Limb (tissue), 2 donors: ENCODE results near the gene WIZ.
"Not testable (repeated sequence)": the region's sequence is repeated elsewhere in the genome, so short reads cannot be mapped to it uniquely, and the experiment has no call there.

ENCODE experiments used
- DNase-seq, 2 donors: peaks; one replicate each; pipeline ENCODE4 v3.0.0-alpha.2; 2016; ENCODE audit errors: extremely low spot score in 2 of 2

WIZ gene

DNA sequence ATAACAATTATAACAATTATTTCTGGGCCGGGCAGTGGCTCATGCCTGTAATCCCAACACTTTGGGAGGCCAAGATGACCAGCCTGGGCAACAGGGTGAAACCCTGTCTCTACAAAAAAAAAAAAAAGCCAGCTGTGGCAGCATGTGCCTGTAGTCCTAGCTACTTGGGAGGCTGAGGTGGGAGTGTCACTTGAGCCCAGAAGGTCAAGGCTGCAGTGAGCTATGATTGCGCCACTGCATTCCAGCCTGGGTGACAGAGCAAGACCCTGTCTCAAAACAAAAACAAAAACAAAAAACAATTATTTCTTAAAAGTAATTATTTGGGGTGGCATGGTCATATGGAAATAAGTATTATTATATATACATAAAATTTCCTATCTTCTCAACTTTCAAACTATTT lies 38.4 kb downstream of the WIZ start:
- DNase-seq = not testable (repeated sequence)

DNA sequence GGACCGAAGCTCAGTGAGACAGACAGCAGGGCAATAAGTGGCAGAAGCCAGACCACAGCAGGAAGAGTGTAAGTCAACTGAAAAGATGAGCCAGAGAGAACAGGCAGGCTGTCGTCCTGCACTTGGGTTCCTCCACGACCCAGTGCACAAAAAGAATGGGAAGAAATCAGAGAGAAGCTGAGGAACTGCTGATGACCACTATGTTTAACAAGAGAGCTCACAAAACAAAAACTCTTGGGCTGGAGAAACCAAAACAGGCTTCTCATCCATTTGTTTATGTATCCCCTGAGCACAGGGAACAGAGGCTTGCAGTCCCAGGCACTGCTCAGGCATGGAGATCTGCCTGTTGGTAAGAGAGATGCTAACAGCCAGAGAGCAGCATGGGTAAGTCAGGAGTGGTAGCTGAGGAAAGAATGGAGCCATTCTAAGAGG lies 45.0 kb downstream of the WIZ start:
- no peak for DNase-seq

DNA sequence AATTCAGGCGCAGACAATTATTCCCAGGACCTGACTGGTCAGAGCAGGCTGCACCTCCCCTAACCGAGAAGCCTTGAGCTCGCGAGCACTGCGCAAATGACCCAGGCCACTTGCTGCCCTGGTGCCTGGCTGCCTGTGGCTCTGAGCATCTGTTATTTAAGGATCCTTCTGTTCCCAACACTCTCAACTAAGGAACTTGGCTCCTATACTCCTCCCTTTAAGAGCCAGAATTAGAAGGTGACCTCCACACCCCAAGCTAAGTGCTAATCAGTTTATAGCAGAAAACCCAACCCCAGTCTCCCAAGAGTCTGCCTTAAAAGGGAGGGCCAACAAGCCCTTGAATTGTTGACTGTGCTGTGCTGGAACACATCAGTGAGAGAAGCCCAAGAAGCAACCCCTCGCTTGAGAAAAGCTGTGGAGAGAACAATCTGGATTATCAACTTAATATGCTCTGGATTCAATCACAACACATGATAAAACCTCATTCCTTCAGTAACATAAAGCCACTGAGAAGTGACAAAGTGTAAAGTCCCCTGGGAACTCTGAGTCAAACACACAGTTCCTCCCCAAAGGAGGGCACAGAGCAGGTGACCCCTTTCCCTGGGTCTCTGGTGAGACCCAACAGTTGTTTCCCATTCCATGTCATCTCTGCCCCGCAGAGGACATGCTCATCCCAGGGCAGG lies 45.5 kb downstream of the WIZ start:
- DNase-seq = no peak

DNA sequence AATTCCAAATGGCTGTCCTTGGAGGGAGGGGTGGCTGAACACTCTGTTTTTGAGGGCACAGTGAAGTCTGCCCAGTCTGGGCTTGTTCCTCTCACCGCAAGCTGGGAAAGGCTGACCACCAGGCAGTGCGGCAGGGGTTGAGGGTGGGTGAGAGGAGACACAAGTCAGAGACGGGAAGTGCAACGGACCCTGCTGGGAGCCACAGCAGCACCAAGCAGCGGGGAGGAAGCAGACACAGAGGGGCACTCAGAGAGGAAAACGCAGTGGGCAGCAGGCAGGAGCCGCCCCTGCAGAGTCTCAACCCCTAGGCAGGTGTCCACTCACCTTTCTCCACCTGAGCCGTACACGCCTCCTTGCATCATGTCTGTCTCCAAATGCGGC lies 46.6 kb downstream of the WIZ start:
- DNase-seq = no peak

DNA sequence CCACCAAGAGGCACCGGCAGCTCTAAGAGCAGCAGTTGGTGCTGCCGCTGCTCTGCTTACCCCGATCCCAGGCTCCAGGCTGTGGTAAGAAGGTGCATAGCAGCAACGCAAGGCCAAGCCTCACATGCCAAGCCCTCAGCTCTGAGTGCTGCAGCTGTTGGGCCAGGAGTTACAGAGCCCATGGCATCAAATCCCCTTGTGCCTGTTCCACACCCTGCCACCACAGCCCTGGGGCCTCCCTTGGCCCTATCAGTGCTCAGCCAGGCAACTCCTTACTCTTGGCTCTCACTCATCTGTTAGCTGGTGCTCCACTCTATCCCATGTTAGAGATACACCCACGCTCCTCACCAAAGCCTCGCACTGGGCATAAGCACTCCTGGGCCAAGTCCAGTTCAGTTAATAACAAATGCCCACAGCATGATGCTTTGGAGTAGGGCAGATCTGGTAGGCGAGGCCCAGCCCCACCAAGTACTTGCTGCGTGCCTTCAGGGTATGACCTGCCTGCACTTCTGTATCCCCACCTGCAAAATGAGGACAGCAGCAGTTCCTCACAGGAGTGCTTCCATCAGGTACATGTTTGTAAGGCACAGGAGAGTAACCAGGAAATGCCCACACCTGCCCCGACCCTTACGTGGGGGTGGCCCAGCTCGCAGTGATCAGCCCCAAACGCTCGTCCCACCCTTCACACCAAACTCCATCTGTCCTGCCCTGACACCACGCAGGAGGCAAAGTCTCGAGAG lies 47.2 kb downstream of the WIZ start:
- DNase-seq = no peak

DNA sequence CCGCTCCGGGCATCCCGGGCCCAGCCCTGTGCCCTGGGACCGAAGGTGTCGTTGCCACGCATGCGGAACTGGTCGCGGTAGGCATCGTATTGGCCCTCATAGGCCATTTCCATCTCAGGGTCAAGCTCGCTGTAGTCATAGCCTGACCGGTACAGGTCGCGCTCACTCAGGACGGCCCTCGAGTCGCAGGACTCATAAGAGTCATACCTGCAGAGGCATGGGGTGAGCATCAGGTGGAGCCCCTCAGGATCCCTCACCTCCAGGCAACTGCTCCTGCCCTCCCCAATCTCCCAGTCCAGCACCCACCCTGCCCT lies 48.4 kb downstream of the WIZ start:
- DNase-seq = no peak

DNA sequence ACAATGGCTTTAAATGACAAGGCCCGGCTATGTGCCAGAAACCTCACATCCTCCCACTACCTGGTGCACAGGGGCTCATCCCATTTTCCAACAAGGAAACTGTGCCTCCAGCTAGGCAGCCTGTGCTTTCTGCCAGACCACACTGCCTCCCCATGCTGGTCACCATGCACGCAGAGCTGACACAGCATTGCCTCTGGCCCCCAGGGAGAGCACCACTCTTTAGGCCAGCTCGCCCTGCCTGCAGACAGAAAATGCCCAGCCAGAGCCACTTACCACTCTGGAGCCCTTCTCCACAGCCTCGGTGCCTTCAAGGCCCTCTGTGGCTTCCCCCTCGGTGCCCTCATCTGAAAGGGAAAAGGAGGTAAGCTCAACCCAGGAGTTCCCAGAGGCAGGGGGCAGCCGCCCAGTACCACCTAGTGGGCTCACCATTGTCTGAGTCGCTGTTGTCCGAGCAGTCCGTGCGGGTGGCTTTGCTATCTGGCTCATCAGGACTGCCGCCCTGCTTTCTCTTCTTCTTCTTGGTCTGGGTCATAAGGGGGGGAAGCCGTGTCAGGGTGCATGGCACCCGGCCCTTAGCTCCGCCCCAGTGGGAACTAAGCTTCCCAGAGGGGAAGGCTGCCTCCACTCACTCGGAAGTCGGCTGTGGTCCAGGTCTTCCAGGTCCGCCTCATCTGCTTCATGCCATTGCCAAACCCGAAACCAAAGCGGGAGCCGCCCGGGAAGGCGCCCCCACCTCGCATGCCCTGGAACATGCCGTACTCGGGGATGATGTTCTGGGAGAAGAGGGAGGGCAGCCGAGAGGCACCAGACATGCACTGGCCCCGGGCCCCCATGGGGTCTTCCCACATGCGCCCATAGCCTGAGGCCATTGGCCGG lies 49.0 kb downstream of the WIZ start:
- no peak for DNase-seq

DNA sequence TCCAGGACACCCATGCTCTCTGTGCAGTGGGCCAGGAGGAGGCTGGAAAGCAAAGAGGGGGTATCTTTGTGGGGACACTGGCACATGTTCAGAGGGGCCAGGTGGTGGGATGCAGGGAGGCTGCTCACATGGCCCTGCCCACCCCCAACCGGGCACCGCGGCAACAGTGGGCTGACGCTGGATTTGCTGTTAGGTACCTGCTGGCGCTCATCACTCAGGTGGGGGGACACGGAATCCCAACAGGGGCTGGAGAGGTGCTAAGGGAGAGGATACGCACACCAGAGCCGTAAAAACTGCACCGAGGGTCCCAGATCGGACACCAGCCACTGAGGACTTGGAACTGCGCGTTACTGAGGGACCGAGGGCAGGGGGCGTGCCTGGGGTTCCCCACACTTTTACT lies 50.1 kb downstream of the WIZ start:
- DNase-seq = no peak

DNA sequence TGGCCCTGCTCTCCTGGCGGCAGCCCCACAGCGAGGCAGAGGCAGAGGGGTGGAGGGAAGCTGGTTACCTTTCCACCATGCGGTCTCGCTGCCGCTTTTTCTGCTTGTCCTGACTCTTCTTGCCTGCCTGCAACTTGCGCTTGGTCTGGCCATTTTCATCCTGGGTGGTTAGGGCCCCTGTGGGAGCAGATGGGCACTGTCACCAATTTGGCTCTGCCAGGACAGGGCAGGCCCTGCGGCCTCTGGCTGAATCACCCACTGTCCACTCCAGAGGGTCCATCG lies 50.6 kb downstream of the WIZ start:
- DNase-seq = no peak

DNA sequence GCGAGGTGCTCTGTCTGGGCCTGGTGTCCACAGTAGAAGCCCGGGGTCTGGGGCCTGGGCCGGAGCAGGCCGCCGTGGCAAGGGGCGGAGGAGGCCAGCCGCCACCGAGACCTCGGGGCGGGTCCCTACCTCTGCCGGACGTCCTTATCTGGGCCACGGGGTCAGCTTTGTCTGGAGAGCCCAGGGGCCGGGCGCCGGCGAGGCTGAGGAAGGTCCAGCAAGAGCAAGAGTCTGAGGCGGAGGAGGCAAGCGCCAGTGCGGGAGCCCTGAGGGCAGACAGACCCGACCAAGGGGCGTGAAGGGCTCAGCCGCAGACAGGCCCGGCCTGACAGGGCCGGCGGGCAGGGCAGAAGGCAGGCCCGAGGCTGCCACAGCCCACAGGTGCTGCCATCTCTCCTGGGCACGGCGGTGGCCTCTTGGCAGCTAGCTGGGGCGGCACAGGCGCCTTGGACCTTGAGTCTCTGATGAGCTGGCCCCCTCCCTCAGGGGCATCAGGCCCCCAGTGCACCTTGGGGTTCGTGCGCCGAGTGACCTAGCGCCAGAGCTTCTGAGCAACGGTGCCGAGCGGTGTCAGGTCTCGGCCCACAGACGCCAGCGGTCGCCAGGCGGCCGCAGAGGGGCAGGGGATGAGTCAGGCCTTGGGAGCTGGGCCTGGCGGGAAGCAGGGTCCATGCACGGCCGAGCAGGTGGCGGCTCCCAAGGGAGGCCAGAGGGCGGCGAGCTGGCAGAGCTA lies 51.1 kb downstream of the WIZ start:
- DNase-seq = no peak

DNA sequence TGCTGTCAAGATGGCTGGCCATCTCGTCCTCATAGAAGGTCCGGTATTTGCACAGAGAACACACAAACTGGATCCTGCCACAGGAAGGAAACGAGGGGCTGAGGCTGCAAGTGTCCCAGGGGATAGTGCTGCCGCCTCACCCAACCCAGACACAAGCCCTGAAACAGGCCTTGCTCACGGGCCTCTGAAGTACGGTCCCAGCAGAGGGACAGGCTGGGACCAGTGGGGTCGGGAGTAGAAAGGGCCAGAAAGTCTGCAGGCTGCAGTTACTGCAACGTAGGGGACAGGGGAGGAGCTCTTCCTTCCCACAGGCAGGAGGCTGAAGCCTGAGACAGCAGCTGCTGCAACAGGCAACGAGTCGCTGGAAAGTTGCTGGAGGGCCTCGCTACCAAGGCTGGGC lies 52.0 kb downstream of the WIZ start:
- no peak for DNase-seq

DNA sequence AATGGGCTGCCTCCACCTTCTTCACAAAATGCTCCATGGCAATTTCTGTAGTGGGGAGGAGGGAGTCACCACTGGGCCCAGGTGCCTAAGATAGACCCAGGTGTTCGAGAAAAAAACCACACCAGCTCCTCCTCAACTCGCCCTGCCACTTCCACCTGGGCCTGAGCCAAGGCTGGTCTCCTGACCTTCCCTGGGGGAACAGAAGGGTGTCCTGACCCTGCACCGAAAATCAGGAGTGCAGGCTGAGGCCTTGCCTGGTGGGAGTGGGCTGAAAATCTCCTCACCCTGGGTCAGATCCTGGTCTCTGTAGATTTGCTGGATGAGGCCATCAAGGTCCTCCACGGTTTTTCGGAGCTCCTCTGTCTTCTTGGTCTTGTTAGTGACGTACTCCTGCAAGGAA lies 52.5 kb downstream of the WIZ start:
- no peak for DNase-seq

DNA sequence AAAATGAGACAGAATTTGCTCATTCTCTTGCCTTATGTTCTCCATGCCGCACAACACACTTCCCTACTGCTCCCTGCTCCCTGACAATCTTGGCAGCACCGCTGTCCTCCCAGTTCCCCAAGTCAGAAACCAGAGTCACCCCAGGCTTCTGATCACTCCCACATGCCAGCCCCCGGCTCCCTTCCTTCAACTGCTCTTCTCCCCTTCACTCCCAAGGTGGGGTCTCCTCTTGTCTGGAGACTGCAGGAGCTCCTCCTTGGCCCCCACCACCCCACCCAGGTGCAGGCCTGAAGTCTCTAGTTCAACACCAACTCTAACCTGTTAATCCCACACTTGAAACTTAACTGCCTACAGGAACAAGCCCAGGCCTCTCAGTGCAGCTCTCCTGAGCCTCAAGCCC lies 53.3 kb downstream of the WIZ start:
- no peak for DNase-seq

DNA sequence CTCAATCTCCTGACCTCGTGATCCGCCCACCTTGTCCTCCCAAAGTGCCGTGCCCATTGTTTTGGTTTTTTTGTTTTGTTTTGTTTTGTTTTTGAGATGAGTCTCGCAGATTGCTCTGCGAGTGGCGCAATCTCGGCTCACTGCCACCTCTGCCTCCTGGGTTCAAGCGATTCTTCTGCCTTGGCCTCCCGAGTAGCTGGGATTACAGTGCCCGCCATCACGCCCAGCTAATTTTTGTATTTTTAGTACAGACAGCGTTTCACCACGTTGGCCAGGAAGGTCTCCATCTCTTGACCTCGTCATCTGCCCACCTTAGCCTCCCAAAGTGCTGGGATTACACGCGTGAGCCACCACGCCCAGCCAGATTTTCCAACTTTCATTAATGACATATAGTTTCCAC lies 54.5 kb downstream of the WIZ start:
- not testable (repeated sequence) for DNase-seq

DNA sequence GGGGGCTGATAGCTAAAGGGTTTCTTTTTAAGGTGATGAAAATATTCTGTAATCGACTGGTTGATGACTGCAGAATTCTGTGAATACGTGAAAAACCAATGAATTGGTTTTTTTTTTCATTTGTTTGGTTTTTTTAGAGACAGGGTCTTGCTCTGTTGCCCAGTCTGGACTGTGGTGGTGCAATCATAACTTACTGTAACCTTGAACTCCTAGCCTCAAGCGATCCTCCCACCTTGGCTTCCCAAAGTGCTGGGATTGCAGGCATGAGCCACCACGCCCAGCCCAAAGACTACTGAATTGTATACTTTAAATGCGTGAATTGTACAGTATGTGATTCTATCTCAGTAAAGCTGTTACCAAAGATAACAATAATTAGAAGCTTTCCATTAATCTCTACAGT lies 55.3 kb downstream of the WIZ start:
- DNase-seq = no peak

DNA sequence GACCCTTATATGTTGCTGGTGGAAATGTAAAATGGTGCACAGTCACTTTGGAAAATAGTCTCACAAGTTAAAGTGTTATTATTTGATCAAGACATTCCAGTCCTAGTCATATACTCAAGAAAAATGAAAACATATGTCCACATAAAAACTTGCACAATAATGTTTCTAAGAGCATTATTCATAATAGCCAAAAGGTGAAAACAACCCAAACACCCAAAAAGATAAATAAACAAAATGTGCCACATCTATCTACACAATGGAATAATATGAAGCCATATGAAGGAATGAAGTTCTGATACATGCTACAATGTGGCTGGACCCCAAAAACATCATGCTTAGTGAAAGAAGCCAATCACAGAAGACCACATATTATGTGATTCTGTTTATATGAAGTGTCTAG lies 55.8 kb downstream of the WIZ start:
- DNase-seq = no peak

DNA sequence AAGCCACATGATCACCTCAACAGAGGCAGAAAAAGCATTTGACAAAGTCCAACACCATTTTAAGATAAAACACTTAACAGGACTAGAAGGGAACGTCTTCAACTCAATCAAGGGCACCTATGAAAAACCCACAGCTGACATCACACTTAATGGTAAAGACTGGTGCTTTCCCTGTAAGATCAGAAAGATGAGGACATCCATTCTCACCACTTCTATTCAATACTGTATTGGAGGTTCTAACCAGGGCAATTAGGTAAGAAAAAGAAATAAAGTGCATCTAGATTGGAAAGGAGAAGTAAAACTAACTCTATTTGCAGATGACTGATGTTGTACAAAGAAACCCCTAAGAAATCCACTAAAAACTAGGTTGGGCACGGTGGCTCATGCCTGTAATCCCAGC lies 58.9 kb downstream of the WIZ start:
- no peak for DNase-seq

DNA sequence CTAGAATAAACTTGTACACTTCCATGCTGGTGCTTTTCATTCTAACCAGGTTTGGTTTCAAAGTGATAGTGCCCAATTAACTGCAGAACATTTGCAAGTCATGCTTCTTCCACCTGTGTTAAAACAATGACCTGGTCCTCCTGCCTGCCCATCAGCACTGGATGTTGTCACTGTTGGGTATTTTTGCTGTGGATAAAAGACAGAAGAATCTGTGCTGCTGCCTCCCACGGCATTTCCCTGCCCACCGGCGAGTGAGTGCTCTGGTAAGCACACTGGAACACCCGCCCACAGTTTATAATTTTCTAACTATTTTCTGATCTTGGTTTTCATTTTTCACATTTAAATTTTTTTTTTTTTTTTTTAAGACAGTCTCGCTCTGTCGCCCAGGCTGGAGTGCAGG lies 67.9 kb downstream of the WIZ start:
- DNase-seq = no peak

DNA sequence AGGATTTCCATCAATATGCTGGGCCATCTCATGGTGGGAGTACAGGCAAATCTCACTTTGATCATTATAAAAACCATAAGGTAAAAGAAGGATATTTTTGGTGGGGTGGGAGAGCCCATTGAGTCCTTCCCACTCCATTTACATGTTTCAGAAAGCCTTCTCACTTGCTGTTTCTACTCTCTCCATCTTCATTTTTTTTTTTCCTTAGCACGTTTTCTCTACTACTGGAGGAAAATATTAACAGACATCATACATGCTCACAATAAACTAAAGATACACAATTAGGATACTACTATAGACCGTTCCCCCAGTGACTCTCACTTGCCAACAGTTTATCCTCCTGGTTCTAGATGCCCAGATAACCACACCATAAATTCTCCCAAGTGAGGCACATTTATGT lies 68.3 kb downstream of the WIZ start:
- no peak for DNase-seq

DNA sequence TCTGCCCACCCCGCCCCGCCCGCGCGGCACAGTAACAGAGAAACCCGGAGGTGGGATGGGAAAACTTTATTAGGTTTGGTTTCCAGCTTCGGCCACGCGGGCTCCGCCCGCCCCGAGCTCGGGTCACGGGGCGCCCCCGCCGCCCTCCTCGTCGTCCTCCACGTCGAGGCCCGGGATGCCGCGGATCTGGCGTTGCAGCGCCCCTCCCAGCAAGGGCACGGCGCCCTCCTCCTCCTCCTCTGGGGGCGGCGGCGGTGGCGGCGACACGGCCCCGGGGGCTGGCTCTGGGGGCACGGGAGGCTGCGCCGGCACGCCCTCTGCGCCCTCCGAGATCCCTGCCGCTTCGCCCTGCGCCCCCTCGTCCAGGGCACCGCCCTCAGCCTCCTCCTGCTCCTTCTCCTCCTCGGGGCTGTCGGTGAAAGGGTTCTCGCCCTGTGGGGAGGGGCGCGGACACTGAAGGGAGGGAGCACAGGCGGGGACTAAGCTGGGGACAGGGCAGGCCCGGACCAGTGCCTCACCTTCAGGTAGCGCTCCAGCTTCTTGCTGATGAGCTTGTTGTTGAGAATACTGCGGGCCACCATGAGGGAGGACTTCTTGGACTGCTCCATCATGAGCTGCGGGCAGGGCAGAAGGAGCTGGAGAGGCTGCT lies 69.6 kb downstream of the WIZ start:
- DNase-seq = peak in 1 of 2 donors; percentile 15
